NT2/D1 (cell line): Measurements from ENCODE around the gene MMP7.

Experiments
- SUZ12 ChIP-seq: IDR thresholded peaks from 2 replicates; pipeline ENCODE4 v1.6.1; 2011; ENCODE audit not compliant: insufficient read length, insufficient read depth; ENCODE audit errors: extremely low read depth
- YY1 ChIP-seq: IDR thresholded peaks from 2 replicates; pipeline ENCODE4 v1.6.1; 2011; ENCODE audit not compliant: insufficient read length, insufficient read depth
- ZNF274 ChIP-seq: IDR thresholded peaks from 2 replicates; pipeline ENCODE4 v1.6.1; 2011; ENCODE audit warnings: mild to moderate bottlenecking, low read depth, low read length

DNA sequence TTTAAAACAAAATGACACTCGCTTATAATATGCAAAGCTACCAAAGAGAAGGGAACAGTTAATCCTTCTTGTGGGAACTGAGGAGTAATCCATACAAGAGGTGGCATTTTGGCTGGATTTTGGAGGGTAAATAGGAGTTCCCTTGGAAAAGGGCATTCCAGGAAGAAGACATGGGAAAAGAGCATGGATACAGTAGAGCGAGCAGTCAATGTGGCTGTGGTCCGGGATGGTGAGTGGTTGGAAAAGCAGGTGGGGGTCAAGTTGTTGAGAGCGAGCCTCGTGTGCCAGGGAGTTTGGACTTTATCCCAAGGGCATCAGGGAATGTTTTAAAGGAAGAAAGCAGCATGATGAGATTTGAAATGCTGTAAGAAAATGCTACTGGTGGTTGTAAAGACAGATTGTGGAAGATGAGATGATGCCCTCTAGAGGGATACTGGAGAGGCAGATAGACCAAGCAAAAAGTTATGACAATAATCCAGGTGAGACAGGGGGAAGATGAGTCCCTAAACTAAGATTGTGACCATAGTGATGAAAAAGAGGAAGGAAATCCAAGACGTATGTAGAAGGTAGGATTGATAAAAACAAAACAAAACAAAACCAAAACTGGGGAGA is 3.8 kb upstream of the MMP7 start:
- TF ChIP-seq YY1 (no peak), SUZ12 (no peak), ZNF274 (no peak)
